Testis (tissue), 2 donors: ENCODE data around the gene NBAS.

Source experiments
- POLR2A ChIP-seq: fragments of 450-650 bp; IDR thresholded peaks from one replicate; pipeline ENCODE4 v1.6.1; 2017; ENCODE audit warnings: antibody characterized with exemption, mild to moderate bottlenecking, moderate library complexity
- TF ChIP-seq, protein P1 (sequence below), 3 experiments: fragments of 450-650 bp in 2 of 3; fragments of 200-600 bp in 1 of 3; sonication (generic) in 1 of 3; IDR thresholded peaks; one replicate each; pipeline ENCODE4 v1.5.1; 2016 to 2019; ENCODE audit warnings: antibody characterized with exemption in 3 of 3, mild to moderate bottlenecking in 2 of 3, moderate library complexity in 1 of 3

GRCh38 chr2:15548974-15549373, 12.2 kb downstream of the NBAS start:
- TF ChIP-seq, protein P1, sequence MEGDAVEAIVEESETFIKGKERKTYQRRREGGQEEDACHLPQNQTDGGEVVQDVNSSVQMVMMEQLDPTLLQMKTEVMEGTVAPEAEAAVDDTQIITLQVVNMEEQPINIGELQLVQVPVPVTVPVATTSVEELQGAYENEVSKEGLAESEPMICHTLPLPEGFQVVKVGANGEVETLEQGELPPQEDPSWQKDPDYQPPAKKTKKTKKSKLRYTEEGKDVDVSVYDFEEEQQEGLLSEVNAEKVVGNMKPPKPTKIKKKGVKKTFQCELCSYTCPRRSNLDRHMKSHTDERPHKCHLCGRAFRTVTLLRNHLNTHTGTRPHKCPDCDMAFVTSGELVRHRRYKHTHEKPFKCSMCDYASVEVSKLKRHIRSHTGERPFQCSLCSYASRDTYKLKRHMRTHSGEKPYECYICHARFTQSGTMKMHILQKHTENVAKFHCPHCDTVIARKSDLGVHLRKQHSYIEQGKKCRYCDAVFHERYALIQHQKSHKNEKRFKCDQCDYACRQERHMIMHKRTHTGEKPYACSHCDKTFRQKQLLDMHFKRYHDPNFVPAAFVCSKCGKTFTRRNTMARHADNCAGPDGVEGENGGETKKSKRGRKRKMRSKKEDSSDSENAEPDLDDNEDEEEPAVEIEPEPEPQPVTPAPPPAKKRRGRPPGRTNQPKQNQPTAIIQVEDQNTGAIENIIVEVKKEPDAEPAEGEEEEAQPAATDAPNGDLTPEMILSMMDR (IDR thresholded peaks at IDR 0.05) = no peak
- no peak for TF ChIP-seq POLR2A
